Left lung (tissue), 10 donors: ENCODE measurements around the gene MBNL1. TPM values are rescaled to one million over a fixed set of nuclear protein-coding genes. Genes with fewer than 3 reads are reported as not detected.

Experiments used
- ATAC-seq: fragments of 200-7000 bp; cut with Tn5 transposase; one replicate; pipeline ENCODE4 v1.9.1; 2020; ENCODE audit warnings: moderate library complexity
- DNase-seq, 4 donors: peaks; one replicate each; pipeline ENCODE4 v3.0.0-alpha.2; 2013 to 2020
- H3K27ac ChIP-seq, 2 donors: fragments of 200-600 bp; sonication (generic) in 1 of 2; one replicate each; pipeline versions ENCODE4 v1.5.0 to v1.8.0; 2020 to 2021
- H3K27me3 ChIP-seq, 2 donors: fragments of 200-600 bp; sonication (generic) in 1 of 2; one replicate each; pipeline versions ENCODE4 v1.5.0 to v1.8.0; 2020 to 2021
- H3K36me3 ChIP-seq, 2 donors: fragments of 200-600 bp; sonication (generic) in 1 of 2; one replicate each; pipeline versions ENCODE4 v1.5.0 to v1.8.0; 2020 to 2021
- H3K4me1 ChIP-seq, 2 donors: fragments of 200-600 bp; one replicate each; pipeline ENCODE4 v1.8.0; 2021
- H3K4me3 ChIP-seq, 2 donors: fragments of 200-600 bp; sonication (generic) in 1 of 2; one replicate each; pipeline versions ENCODE4 v1.5.0 to v1.8.0; 2020 to 2021; ENCODE audit warnings: mild to moderate bottlenecking in 1 of 2
- H3K9me3 ChIP-seq, 2 donors: fragments of 200-600 bp; sonication (generic) in 1 of 2; one replicate each; pipeline versions ENCODE4 v1.5.0 to v1.8.0; 2020 to 2021
- CTCF ChIP-seq, 2 donors: fragments of 200-600 bp; sonication (generic) in 1 of 2; IDR thresholded peaks; one replicate each; pipeline versions ENCODE4 v1.5.0 to v1.8.0; 2021; ENCODE audit warnings: antibody characterized with exemption in 2 of 2
- intact Hi-C, 2 donors: fragments of 100-400 bp; cut with DNase I; formaldehyde crosslinking; loops; one replicate each; pipeline versions ENCODE4 v1.11.2 to v1.14.2; 2022
- polyA plus RNA-seq, 6 donors: library from polyadenylated mRNA; unstranded; fragments of 120-200 nt; gene quantifications; one replicate each; pipeline ENCODE4 v1.2.1, GENCODE V29; 2013; ENCODE audit not compliant: insufficient read length in 6 of 6
- total RNA-seq, 2 donors: library from RNA; stranded (reverse); fragmentation: NEBNext Ultra II Directional; extraction: Animal tissue kit (Norgen Biotek cat#: 25700); gene quantifications; one replicate each; pipeline ENCODE4 v1.2.1, GENCODE V29; 2021
- donor health status: DM: no; HTN: yes; CAD: no.
- donor health status: DM: no; HTN: no; CAD: no.

MBNL1 gene
- total and polyA plus RNA-seq, 8 donors = 92.3 to 246 (median 109) TPM

- ATAC-seq (no peak), DNase-seq (peak in 1 of 4 donors; percentile 25)
- H3K36me3 ChIP-seq = no peaks in the 10 kb centered on the region
- no peaks in the 10 kb centered on the region for H3K4me1 ChIP-seq
- intact Hi-C loops = no loop called here
- no peaks in the 10 kb centered on the region for H3K9me3 ChIP-seq
- H3K27ac ChIP-seq = no peak overlapping the region
- no peak overlapping the region for H3K4me3 ChIP-seq
- no peak for TF ChIP-seq CTCF (IDR thresholded peaks at IDR 0.05)
- no peaks in the 10 kb centered on the region for H3K27me3 ChIP-seq
Observed at GRCh38 chr3:152508705-152509104, 240.0 kb downstream of the MBNL1 start.

DNA sequence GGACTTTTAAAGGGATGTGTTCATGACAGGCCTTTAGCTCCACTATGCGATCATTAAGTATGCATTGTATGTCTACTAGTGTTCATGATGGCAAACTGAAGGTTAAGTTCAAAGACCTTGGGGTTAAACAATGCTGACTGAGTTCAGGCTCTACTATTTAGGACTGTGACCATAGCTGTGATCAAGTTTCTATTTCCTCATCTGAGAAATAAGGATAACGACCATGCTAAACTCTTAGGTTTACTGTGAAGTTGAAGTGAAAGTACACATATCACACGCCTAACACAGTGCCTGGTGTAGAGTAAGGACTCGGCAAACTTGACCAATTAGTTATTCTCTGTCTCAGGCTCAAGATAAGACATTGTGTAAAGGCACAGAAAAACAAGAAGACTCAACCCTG, 243.2 kb downstream of the MBNL1 start:
- Histone ChIP-seq H3K36me3 (no peaks in the 10 kb centered on the region), H3K27ac (no peak overlapping the region), H3K27me3 (no peaks in the 10 kb centered on the region), H3K9me3 (no peaks in the 10 kb centered on the region), H3K4me3 (no peak overlapping the region), H3K4me1 (no peaks in the 10 kb centered on the region)
- DNase-seq (no peak), ATAC-seq (no peak)
- TF ChIP-seq CTCF (IDR thresholded peaks at IDR 0.05) = no peak
- intact Hi-C loops = no loop called here

GRCh38 chr3:152513301-152513960, 244.7 kb downstream of the MBNL1 start:
- Histone ChIP-seq H3K4me3 (no peak overlapping the region), H3K36me3 (no peaks in the 10 kb centered on the region), H3K9me3 (no peaks in the 10 kb centered on the region), H3K27me3 (no peaks in the 10 kb centered on the region), H3K27ac (no peak overlapping the region), H3K4me1 (no peaks in the 10 kb centered on the region)
- ATAC-seq (no peak), DNase-seq (no peak)
- TF ChIP-seq CTCF (IDR thresholded peaks at IDR 0.05) = no peak
- intact Hi-C loops = no loop called here
